AG20443 (cell line): ENCODE data around the gene STK24.
A peak's percentile ranks its signal among the peaks of the same experiment; 100 is the strongest.
"Not testable (repeated sequence)": the region's sequence is repeated elsewhere in the genome, so short reads cannot be mapped to it uniquely, and the experiment has no call there.

Source experiments
- DNase-seq: peaks from one replicate; pipeline ENCODE4 v3.0.0; 2012; ENCODE audit warnings: low spot score, mixed read lengths

Gene STK24

GRCh38 chr13:98576963-98577835 is at the start of gene STK24:
TSS of gene STK24 (minus strand) at chr13:98577107. CDS start at chr13:98576786, 321 bp downstream.
- DNase-seq: peak; percentile 95

GRCh38 chr13:98626298-98626935 is 49.5 kb upstream of the STK24 start:
- DNase-seq: no peak

DNA sequence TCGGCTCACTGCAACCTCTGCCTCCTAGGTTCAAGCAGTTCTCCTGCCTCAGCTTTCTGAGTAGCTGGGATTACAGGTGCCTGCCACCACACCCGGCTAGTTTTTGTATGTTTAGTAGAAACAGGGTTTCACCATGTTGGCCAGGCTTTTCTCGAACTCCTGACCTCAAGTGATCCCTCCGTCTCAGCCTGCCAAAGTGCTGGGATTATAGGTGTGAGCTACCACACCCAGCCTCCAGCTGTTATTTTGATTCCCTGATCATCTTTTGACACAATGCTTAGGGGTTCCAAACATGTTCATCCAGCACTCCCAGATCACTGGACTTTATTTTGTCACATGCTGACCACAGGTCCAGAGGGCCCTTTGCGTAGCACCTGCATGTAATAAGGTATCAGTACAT is 47.7 kb upstream of the STK24 start:
- not testable (repeated sequence) for DNase-seq

DNA sequence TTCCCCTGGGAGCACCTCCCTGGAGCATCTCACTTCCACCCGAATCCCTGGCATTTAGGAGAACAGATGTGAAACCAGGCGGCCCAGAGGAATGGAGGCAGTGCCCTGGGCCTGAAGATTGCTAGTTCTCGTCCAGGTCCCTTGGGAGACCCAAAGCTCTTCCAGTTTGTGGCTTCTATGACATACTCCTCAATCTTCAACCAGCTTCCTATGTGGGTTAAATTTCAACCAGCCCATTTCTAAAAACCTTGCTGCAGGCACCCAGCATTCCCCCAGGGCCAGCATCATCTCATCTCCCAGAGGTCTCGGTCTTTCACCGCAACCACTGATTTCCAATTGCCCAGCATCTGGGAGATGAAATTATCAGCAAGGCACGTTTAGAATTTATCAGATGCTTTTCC is 46.0 kb upstream of the STK24 start:
- DNase-seq: no peak

GRCh38 chr13:98619556-98619955 is 42.6 kb upstream of the STK24 start:
- DNase-seq: no peak

GRCh38 chr13:98615595-98615994 is 38.7 kb upstream of the STK24 start:
- DNase-seq: not testable (repeated sequence)

GRCh38 chr13:98613591-98613990 is 36.7 kb upstream of the STK24 start:
- no peak for DNase-seq

- DNase-seq: no peak
These were observed 32.8 kb upstream of the STK24 start for GRCh38 chr13:98609756-98610155.

- DNase-seq: no peak
These were observed 29.4 kb upstream of the STK24 start for GRCh38 chr13:98606296-98606695.

DNA sequence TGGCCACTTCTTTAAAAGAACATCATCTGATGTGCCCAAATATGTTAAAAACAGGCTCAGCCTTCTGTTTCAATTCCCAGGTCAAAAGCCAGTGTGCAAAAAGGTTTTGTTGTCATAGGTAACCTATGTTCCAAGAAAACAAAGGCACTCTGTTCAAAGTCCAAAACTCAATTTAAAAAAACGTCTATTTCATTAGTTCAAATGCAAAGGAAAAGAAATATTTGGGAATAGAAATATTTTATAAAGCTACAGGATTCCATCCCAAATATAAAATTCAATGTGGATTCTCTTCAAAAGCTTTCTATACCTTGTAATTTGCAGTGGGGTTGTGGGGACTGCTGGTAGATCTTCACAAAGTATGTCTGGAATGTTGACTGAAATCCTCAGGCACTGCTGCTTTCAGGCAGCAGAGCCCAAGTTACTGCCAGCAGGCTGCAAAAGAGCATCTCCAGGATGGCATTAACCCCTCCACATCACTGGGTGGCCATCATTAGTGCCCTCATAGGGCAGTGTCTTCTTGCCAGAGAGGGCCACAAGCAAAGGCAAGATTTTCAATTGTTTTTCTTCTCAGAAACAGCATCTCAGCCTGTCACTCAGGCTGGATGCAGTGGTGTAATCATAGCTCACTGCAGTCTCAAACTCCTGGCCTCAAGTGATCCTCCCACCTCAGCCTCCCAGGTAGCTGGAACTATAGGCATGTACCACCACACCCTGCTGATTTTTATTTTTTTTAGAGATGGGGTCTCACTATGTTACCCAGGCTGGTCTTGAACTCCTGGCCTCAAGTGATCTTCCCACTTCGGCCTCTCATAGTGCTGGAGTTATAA is 22.8 kb upstream of the STK24 start:
- peak; percentile 58 for DNase-seq

GRCh38 chr13:98598043-98598442 is 21.1 kb upstream of the STK24 start:
- DNase-seq: no peak

- no peak for DNase-seq
These were observed 18.2 kb upstream of the STK24 start for GRCh38 chr13:98595134-98595533.

GRCh38 chr13:98592362-98592732 is 15.4 kb upstream of the STK24 start:
- DNase-seq: no peak

- no peak for DNase-seq
These were observed 14.9 kb upstream of the STK24 start for GRCh38 chr13:98591721-98592361.

- DNase-seq: not testable (repeated sequence)
These were observed 13.6 kb upstream of the STK24 start for GRCh38 chr13:98590471-98590870.

DNA sequence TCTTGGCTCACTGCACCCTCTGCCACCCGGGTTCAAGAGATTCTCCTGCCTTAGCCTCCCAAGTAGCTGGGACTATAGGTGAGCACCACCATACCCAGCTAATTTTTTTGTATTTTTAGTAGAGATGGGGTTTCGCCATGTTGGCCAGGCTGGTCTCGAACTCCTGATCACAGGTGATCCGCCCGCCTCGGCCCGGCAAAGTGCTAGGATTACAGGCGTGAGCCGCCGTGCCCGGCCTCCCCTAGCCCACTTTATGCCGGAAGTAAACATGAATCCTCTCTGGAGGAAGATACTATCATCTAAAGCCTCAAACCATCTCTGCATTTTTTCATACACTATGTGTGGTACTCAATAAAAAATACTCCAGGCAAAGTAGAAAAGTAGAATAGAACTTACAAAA is 12.6 kb upstream of the STK24 start:
- DNase-seq: not testable (repeated sequence)

GRCh38 chr13:98586400-98587345 is 9.8 kb upstream of the STK24 start:
- no peak for DNase-seq

DNA sequence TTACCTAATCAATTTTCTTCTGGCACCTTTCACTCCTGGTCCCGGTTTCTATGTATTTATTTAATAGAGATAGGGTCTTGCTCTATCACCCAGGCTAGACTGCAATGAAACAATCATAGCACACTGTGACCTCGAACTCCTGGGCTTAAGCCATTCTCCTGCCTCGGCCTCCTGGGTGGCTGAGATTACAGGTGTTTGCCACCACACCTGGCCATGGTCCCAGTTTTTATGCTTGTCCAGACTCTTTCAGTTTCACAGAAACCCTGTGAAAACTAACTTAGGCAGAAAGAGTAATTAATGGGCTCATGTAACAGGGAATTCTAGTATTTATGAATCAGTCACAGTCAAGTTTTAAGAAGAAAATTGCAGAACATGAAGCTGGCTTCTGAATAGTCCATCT is 9.0 kb upstream of the STK24 start:
- DNase-seq: no peak

DNA sequence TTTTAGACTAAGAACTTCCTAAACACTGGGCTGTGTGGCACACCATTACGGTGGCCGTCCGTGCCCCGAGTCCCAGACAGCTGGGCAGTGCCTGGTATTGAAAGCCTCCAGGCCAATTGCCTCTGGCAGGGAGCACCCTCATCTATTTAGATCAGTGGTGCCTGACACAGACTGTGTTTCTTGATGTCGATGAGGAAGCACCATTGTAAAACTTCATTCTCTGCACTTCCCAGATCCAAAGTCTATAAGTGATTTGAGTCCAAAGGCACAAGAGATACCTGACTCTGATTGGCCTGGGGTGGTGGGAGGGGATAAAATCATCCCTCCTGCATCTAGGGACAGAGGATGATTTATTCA is 8.5 kb upstream of the STK24 start:
- DNase-seq: no peak

DNA sequence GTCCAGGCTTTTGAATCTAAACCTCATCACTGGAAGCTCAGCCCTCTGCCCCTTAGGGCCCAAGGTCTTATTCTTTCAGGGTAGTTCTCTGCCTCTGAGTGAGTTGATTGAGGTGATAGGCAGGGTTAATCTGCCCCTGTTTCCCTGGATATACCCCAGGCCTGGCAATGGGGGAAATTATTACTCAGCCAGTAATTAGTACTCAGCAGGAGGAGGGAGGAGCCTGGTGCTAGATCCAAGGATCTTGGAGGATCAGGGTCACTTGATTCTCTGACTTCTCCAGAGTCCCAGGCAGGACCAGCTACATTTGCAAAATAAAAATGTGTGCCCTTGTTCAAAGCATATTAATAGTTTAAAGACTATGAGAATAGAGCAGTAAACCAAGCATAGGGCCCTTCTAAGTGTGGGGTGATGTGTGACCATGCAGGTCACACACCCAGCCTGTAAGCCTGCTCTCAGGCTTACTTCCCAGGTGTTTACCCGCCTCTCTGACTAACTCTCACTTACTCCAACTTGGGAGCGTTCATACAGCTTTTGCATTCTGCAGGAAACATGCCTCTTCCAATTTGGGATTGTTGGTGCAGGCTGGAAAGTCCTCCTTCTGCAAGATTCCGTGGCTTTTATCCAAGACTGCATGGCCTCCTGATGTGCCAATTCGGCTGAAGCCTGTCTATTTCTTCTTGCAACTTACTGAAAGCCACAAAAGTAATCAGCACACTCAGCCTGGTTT is 7.9 kb upstream of the STK24 start:
- peak; percentile 35 for DNase-seq
